ENCODE measurements around the gene MINDY2. TPM values are rescaled to one million over a fixed set of nuclear protein-coding genes. Genes with fewer than 3 reads are reported as not detected.

The MINDY2 gene
- total RNA-seq, 2 experiments from 2014 or later: 8.0 to 11.6 TPM

Other genes starting within 250 kb of the MINDY2 start
- gene ADAM10, start 21.6 kb upstream of the MINDY2 start, total RNA-seq: 10 to 100 TPM; 80.1 to 82.3 TPM
- 10 to 100 TPM; 75.7 to 79.2 TPM for gene SLTM, start 162.4 kb downstream of the MINDY2 start, total RNA-seq
- 10 to 100 TPM; 22.6 to 25.0 TPM for gene RNF111, start 216.4 kb downstream of the MINDY2 start, total RNA-seq